Sigmoid colon (tissue), 7 donors: ENCODE measurements around the gene NR6A1. TPM values are rescaled to one million over a fixed set of nuclear protein-coding genes. Genes with fewer than 3 reads are reported as not detected.

ENCODE experiments used
- DNase-seq: peaks from one replicate; pipeline ENCODE4 v3.0.0-alpha.2; 2019
- H3K27ac ChIP-seq, 4 donors: fragments of 200-600 bp; sonication (generic); one replicate each; pipeline ENCODE4 v1.5.1; 2016 to 2019; ENCODE audit warnings: mild to moderate bottlenecking in 1 of 4
- H3K27me3 ChIP-seq, 3 donors: fragments of 200-600 bp; sonication (generic); one replicate each; pipeline ENCODE4 v1.5.1; 2019; ENCODE audit warnings: mild to moderate bottlenecking in 1 of 3
- H3K36me3 ChIP-seq, 4 donors: fragments of 200-600 bp; sonication (generic); one replicate each; pipeline ENCODE4 v1.5.1; 2016 to 2019
- H3K4me1 ChIP-seq, 4 donors: fragments of 200-600 bp; sonication (generic); one replicate each; pipeline ENCODE4 v1.5.1; 2017 to 2019
- H3K4me3 ChIP-seq, 4 donors: fragments of 200-600 bp; sonication (generic); one replicate each; pipeline ENCODE4 v1.5.1; 2017 to 2019; ENCODE audit warnings: mild to moderate bottlenecking in 2 of 4, moderate library complexity in 1 of 4
- H3K9me3 ChIP-seq, 4 donors: fragments of 200-600 bp in 3 of 4; sonication (generic) in 3 of 4; one replicate each; pipeline versions ENCODE4 v1.5.1 to v1.6.1; 2013 to 2019
- CTCF ChIP-seq, 4 experiments: fragments of 450-650 bp in 3 of 4; fragments of 200-600 bp in 1 of 4; IDR thresholded peaks; one replicate each; pipeline ENCODE4 v1.5.1; 2016 to 2019; ENCODE audit warnings: antibody characterized with exemption in 4 of 4, mild to moderate bottlenecking in 3 of 4, moderate library complexity in 2 of 4
- EP300 ChIP-seq, 4 donors: sonication (generic); formaldehyde crosslinking; IDR thresholded peaks; one replicate each; pipeline ENCODE4 v1.6.1; 2017; ENCODE audit warnings: antibody characterized with exemption in 4 of 4
- POLR2A ChIP-seq, 2 donors: fragments of 450-650 bp; IDR thresholded peaks; one replicate each; pipeline ENCODE4 v1.6.1; 2016; ENCODE audit warnings: antibody characterized with exemption in 2 of 2, mild to moderate bottlenecking in 2 of 2, moderate library complexity in 2 of 2
- POLR2AphosphoS5 ChIP-seq, 4 donors: sonication (generic); formaldehyde crosslinking; IDR thresholded peaks; one replicate each; pipeline ENCODE4 v1.6.1; 2017; ENCODE audit warnings: antibody characterized with exemption in 4 of 4
- WGBS, 2 donors: extraction: QIAGEN DNeasy Blood & Tissue Kit; methylation state at CpG; one replicate each; pipeline ENCODE4 v1.1.7; 2013; 5-methylcytosine and 5-hydroxymethylcytosine counted together
- intact Hi-C: fragments of 100-400 bp; cut with DNase I; formaldehyde crosslinking; loops from one replicate; pipeline ENCODE4 v1.15.1; 2023
- polyA plus RNA-seq, 3 donors: library from polyadenylated mRNA; stranded (reverse); fragments of 200-250 nt; gene quantifications; one replicate each; pipeline ENCODE4 v1.2.3, GENCODE V29; 2013
- total RNA-seq, 4 donors: library from RNA; depleted of rRNA; stranded (reverse); fragments of >200 nt; gene quantifications; one replicate each; pipeline ENCODE4 v1.1.0, GENCODE V29; 2016
- donor health status: healthy with polysubstance abuse.
- donor health status: Bipolar disorder and iron deficiency.
- donor health status: healthy.

The NR6A1 gene
- total and polyA plus RNA-seq, 7 donors, result 0.60 to 3.0 (median 1.8) TPM

GRCh38 chr9:124809211-124809610 is 38.1 kb upstream of the NR6A1 start:
- WGBS, 2 donors, result 95% methylated on average over 6 of the region's 6 CpGs
- H3K27ac ChIP-seq, result peak overlapping the region in 1 of 4 donors; percentile 95

GRCh38 chr9:124808246-124808956 is 37.3 kb upstream of the NR6A1 start:
- H3K4me1 ChIP-seq, result peaks cover 0 to 33% (median 31%) of the 10 kb centered on the region in 4 donors
- H3K9me3 ChIP-seq, result no peaks in the 10 kb centered on the region
- TF ChIP-seq POLR2A (IDR thresholded peaks at IDR 0.05) (no peak), EP300 (IDR thresholded peaks at IDR 0.05) (no peak), CTCF (IDR thresholded peaks at IDR 0.05) (no peak), POLR2AphosphoS5 (IDR thresholded peaks at IDR 0.05) (no peak)
- H3K27ac ChIP-seq, result no peak overlapping the region
- H3K36me3 ChIP-seq, result peaks cover 0 to 24% (median 2%) of the 10 kb centered on the region in 4 donors
- no peak overlapping the region for H3K4me3 ChIP-seq
- DNase-seq, result no peak
- intact Hi-C loops, result no loop called here
- WGBS, 2 donors, result 89 to 94% methylated on average over 12 of the region's 12 CpGs
- H3K27me3 ChIP-seq, result no peaks in the 10 kb centered on the region

More at GRCh38 chr9:124809211-124809610, 38.1 kb upstream of the NR6A1 start:
- Histone ChIP-seq H3K4me1 (peaks cover 0 to 41% (median 39%) of the 10 kb centered on the region in 4 donors), H3K27me3 (no peaks in the 10 kb centered on the region), H3K9me3 (no peaks in the 10 kb centered on the region), H3K4me3 (no peak overlapping the region), H3K36me3 (peaks cover 0 to 22% (median 2%) of the 10 kb centered on the region in 4 donors)
- intact Hi-C loops, result no loop called here
- DNase-seq, result no peak
- TF ChIP-seq POLR2A (IDR thresholded peaks at IDR 0.05), result no peak
- TF ChIP-seq EP300 (IDR thresholded peaks at IDR 0.05), result no peak
- no peak for TF ChIP-seq POLR2AphosphoS5 (IDR thresholded peaks at IDR 0.05)

- no peak for DNase-seq
- TF ChIP-seq EP300 (IDR thresholded peaks at IDR 0.05) (no peak), POLR2A (IDR thresholded peaks at IDR 0.05) (no peak), CTCF (IDR thresholded peaks at IDR 0.05) (no peak), POLR2AphosphoS5 (IDR thresholded peaks at IDR 0.05) (no peak)
- peaks cover 0 to 7% (median 2%) of the 10 kb centered on the region in 4 donors for H3K4me1 ChIP-seq
- no peaks in the 10 kb centered on the region for H3K27me3 ChIP-seq
- no peak overlapping the region for H3K4me3 ChIP-seq
- H3K27ac ChIP-seq, result no peak overlapping the region
- no peaks in the 10 kb centered on the region for H3K9me3 ChIP-seq
- H3K36me3 ChIP-seq, result peaks cover 0 to 26% (median 7%) of the 10 kb centered on the region in 4 donors
- intact Hi-C loops, result no loop called here
- WGBS, 2 donors, result 75 to 83% methylated on average over 4 of the region's 4 CpGs
These were observed 34.1 kb upstream of the NR6A1 start for GRCh38 chr9:124805186-124805585.

GRCh38 chr9:124803911-124804310 is 32.8 kb upstream of the NR6A1 start:
- Histone ChIP-seq H3K4me1 (peaks cover 0 to 16% (median 5%) of the 10 kb centered on the region in 4 donors), H3K9me3 (no peaks in the 10 kb centered on the region), H3K27ac (no peak overlapping the region), H3K4me3 (no peak overlapping the region), H3K36me3 (peaks cover 0 to 20% (median 7%) of the 10 kb centered on the region in 4 donors), H3K27me3 (no peaks in the 10 kb centered on the region)
- WGBS, 2 donors, result 90 to 96% methylated on average over 8 of the region's 8 CpGs
- no peak for DNase-seq
- TF ChIP-seq CTCF (IDR thresholded peaks at IDR 0.05), result no peak
- no peak for TF ChIP-seq POLR2AphosphoS5 (IDR thresholded peaks at IDR 0.05)
- no peak for TF ChIP-seq EP300 (IDR thresholded peaks at IDR 0.05)
- TF ChIP-seq POLR2A (IDR thresholded peaks at IDR 0.05), result no peak
- intact Hi-C loops, result no loop called here

- Histone ChIP-seq H3K36me3 (peaks cover 0 to 20% (median 7%) of the 10 kb centered on the region in 4 donors), H3K27ac (no peak overlapping the region), H3K27me3 (no peaks in the 10 kb centered on the region), H3K9me3 (no peaks in the 10 kb centered on the region), H3K4me1 (peaks cover 0 to 27% (median 18%) of the 10 kb centered on the region in 4 donors), H3K4me3 (no peak overlapping the region)
- intact Hi-C loops, result no loop called here
- no peak for DNase-seq
- 62 to 72% methylated on average over 3 of the region's 3 CpGs for WGBS, 2 donors
- TF ChIP-seq POLR2AphosphoS5 (IDR thresholded peaks at IDR 0.05) (no peak), CTCF (IDR thresholded peaks at IDR 0.05) (no peak), EP300 (IDR thresholded peaks at IDR 0.05) (no peak), POLR2A (IDR thresholded peaks at IDR 0.05) (no peak)
These were observed 31.3 kb upstream of the NR6A1 start for GRCh38 chr9:124802426-124802825.
